ENCODE measurements around the gene TOP3B. TPM values are rescaled to one million over a fixed set of nuclear protein-coding genes. Genes with fewer than 3 reads are reported as not detected.

TOP3B gene
- polyA plus RNA-seq, 1 donor from 2014 or later: 33.7 TPM

DNA sequence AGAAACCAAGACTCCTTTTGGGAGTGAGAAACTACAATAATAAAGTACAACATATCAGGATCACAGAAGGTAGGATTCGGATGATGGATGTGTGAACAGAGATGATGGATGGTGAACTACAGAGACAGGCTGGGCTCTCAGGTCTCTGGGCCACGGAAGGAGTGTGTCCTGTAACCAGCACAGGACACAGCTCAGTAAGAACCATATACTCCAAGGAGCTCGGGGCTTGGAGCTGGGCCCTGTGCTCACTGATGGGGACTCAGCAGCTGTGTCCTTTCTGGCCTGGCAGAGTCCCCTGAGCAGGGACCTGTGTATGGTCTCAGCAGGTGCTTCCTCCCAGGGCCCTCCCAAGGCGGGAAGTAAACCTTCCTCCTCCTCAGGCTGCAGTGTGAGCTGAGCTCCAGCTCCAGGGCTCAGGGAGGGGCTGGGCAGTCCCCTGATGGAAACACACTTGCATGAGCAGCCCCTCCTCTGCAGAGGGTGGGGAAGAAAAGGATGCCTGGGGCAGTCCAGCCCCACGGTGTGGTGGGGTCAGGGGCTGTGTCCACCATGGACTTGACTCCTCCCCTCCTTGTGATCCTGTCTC is 39.8 kb upstream of the TOP3B start:
- H3K9me3 ChIP-seq (ENCODE audit: low read length): no peaks in the 10 kb centered on the region
- H3K4me3 ChIP-seq (ENCODE audit: low read length): no peak overlapping the region
- H3K4me2 ChIP-seq (ENCODE audit: low read length): no peak overlapping the region
- no peaks in the 10 kb centered on the region for H3K27me3 ChIP-seq (ENCODE audit: insufficient read depth, low read depth, low read length)
- H3K27ac ChIP-seq (ENCODE audit: low read length): no peak overlapping the region
- H3F3A ChIP-seq (ENCODE audit: insufficient read depth, low read length, poor library complexity, severe bottlenecking): no peaks in the 10 kb centered on the region
- no peaks in the 10 kb centered on the region for H4K20me1 ChIP-seq (ENCODE audit: insufficient read depth)
- no peak for TF ChIP-seq TAF1 (IDR thresholded peaks at IDR 0.05; ENCODE audit: low read depth)
- TF ChIP-seq, protein P1, sequence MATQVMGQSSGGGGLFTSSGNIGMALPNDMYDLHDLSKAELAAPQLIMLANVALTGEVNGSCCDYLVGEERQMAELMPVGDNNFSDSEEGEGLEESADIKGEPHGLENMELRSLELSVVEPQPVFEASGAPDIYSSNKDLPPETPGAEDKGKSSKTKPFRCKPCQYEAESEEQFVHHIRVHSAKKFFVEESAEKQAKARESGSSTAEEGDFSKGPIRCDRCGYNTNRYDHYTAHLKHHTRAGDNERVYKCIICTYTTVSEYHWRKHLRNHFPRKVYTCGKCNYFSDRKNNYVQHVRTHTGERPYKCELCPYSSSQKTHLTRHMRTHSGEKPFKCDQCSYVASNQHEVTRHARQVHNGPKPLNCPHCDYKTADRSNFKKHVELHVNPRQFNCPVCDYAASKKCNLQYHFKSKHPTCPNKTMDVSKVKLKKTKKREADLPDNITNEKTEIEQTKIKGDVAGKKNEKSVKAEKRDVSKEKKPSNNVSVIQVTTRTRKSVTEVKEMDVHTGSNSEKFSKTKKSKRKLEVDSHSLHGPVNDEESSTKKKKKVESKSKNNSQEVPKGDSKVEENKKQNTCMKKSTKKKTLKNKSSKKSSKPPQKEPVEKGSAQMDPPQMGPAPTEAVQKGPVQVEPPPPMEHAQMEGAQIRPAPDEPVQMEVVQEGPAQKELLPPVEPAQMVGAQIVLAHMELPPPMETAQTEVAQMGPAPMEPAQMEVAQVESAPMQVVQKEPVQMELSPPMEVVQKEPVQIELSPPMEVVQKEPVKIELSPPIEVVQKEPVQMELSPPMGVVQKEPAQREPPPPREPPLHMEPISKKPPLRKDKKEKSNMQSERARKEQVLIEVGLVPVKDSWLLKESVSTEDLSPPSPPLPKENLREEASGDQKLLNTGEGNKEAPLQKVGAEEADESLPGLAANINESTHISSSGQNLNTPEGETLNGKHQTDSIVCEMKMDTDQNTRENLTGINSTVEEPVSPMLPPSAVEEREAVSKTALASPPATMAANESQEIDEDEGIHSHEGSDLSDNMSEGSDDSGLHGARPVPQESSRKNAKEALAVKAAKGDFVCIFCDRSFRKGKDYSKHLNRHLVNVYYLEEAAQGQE (IDR thresholded peaks at IDR 0.05; ENCODE audit: borderline replicate concordance): no peak
- no peak for TF ChIP-seq RAD21 (conservative IDR thresholded peaks at IDR 0.05)
- TF ChIP-seq EZH2 (IDR thresholded peaks at IDR 0.05; ENCODE audit: borderline replicate concordance, insufficient read depth, low read length, poor library complexity, severe bottlenecking): no peak
- no peak for TF ChIP-seq EP300 (conservative IDR thresholded peaks at IDR 0.05; ENCODE audit: poor library complexity, severe bottlenecking)
- no peak for TF ChIP-seq SMC3 (conservative IDR thresholded peaks at IDR 0.05; ENCODE audit: poor library complexity)
- TF ChIP-seq MXI1 (conservative IDR thresholded peaks at IDR 0.05; ENCODE audit: poor library complexity, severe bottlenecking): no peak
- no peak for TF ChIP-seq POLR2AphosphoS5 (IDR thresholded peaks at IDR 0.05)
- TF ChIP-seq, protein P2, sequence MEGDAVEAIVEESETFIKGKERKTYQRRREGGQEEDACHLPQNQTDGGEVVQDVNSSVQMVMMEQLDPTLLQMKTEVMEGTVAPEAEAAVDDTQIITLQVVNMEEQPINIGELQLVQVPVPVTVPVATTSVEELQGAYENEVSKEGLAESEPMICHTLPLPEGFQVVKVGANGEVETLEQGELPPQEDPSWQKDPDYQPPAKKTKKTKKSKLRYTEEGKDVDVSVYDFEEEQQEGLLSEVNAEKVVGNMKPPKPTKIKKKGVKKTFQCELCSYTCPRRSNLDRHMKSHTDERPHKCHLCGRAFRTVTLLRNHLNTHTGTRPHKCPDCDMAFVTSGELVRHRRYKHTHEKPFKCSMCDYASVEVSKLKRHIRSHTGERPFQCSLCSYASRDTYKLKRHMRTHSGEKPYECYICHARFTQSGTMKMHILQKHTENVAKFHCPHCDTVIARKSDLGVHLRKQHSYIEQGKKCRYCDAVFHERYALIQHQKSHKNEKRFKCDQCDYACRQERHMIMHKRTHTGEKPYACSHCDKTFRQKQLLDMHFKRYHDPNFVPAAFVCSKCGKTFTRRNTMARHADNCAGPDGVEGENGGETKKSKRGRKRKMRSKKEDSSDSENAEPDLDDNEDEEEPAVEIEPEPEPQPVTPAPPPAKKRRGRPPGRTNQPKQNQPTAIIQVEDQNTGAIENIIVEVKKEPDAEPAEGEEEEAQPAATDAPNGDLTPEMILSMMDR (IDR thresholded peaks at IDR 0.05; ENCODE audit: poor library complexity, severe bottlenecking): no peak
- H3K36me3 ChIP-seq (ENCODE audit: insufficient read depth, low read length): no peaks in the 10 kb centered on the region
- no peak overlapping the region for H2AFZ ChIP-seq (ENCODE audit: low read depth, low read length)
- H3K9me2 ChIP-seq (ENCODE audit: insufficient read depth, low read length): no peaks in the 10 kb centered on the region
- H3K79me2 ChIP-seq (replicated peaks; ENCODE audit: insufficient read depth, low read length): no peaks in the 10 kb centered on the region
- no peak overlapping the region for H3K9ac ChIP-seq (ENCODE audit: low read length)

DNA sequence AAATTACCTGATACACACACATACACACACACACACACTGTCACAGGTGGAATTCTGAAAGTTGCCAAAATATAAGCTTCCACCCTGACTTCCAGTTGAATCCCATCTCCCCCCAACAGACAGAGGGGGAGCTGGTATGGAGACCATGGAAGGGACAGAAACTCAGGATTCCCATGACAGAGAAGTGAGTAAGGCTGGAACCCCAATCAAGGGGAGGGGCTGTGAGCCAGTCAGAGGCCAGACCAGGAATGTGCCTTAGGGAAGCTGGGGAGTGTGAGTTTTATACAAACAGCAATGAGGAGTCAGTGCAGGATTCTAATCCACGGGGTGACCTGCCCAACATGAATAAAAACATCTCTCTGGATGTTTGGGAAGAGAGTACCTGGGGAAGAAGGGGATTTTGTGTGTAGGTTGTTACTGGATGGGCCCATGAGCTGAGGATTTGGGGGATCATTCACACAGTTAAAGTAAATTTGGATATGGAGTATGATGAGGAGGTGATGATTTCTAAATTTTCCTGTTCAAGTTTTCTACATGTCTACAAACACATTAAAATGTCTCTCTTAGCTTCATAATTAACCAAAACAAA is 38.7 kb upstream of the TOP3B start:
- Histone ChIP-seq H3K9ac (ENCODE audit: low read length) (no peak overlapping the region), H3K79me2 (replicated peaks; ENCODE audit: insufficient read depth, low read length) (no peaks in the 10 kb centered on the region), H3K36me3 (ENCODE audit: insufficient read depth, low read length) (no peaks in the 10 kb centered on the region), H4K20me1 (ENCODE audit: insufficient read depth) (no peaks in the 10 kb centered on the region), H3K9me2 (ENCODE audit: insufficient read depth, low read length) (no peaks in the 10 kb centered on the region), H3K4me2 (ENCODE audit: low read length) (no peak overlapping the region), H3K4me3 (ENCODE audit: low read length) (no peak overlapping the region), H3K27ac (ENCODE audit: low read length) (no peak overlapping the region), H2AFZ (ENCODE audit: low read depth, low read length) (no peak overlapping the region), H3K9me3 (ENCODE audit: low read length) (no peaks in the 10 kb centered on the region), H3F3A (ENCODE audit: insufficient read depth, low read length, poor library complexity, severe bottlenecking) (no peaks in the 10 kb centered on the region), H3K27me3 (ENCODE audit: insufficient read depth, low read depth, low read length) (no peaks in the 10 kb centered on the region)
- TF ChIP-seq EZH2 (IDR thresholded peaks at IDR 0.05; ENCODE audit: borderline replicate concordance, insufficient read depth, low read length, poor library complexity, severe bottlenecking): no peak
- no peak for TF ChIP-seq TAF1 (IDR thresholded peaks at IDR 0.05; ENCODE audit: low read depth)
- TF ChIP-seq, protein P2 (IDR thresholded peaks at IDR 0.05; ENCODE audit: poor library complexity, severe bottlenecking): no peak
- TF ChIP-seq RAD21 (conservative IDR thresholded peaks at IDR 0.05): no peak
- no peak for TF ChIP-seq MXI1 (conservative IDR thresholded peaks at IDR 0.05; ENCODE audit: poor library complexity, severe bottlenecking)

Measured in neural cell (in vitro differentiated cells).